Adrenal gland (tissue), 5 donors: Measurements from ENCODE around the gene PXMP2.

Experiments used
- CTCF ChIP-seq, 6 experiments: fragments of 450-650 bp in 4 of 6; fragments of 200-600 bp in 2 of 6; sonication (generic) in 1 of 6; IDR thresholded peaks; 1 replicate in 5 of 6; 2 replicates in 1 of 6; pipeline versions ENCODE4 v1.5.1 to v1.8.0; 2016 to 2021; ENCODE audit warnings: antibody characterized with exemption in 6 of 6, mild to moderate bottlenecking in 2 of 6, moderate library complexity in 1 of 6
- POLR2A ChIP-seq, 2 donors: fragments of 450-650 bp; IDR thresholded peaks; one replicate each; pipeline ENCODE4 v1.6.1; 2017; ENCODE audit warnings: antibody characterized with exemption in 2 of 2, mild to moderate bottlenecking in 2 of 2, moderate library complexity in 1 of 2
- donor health status: DM: no; HTN: no; CAD: no.

GRCh38 chr12:132731574-132731973, 44.2 kb downstream of the PXMP2 start:
- TF ChIP-seq CTCF (IDR thresholded peaks at IDR 0.05) = no peak
- TF ChIP-seq POLR2A (IDR thresholded peaks at IDR 0.05) = no peak
